ENCODE data around the gene MCFD2. TPM values are rescaled to one million over a fixed set of nuclear protein-coding genes. Genes with fewer than 3 reads are reported as not detected.

Gene MCFD2
- total RNA-seq, 1 donor from 2014 or later: 111 TPM

DNA sequence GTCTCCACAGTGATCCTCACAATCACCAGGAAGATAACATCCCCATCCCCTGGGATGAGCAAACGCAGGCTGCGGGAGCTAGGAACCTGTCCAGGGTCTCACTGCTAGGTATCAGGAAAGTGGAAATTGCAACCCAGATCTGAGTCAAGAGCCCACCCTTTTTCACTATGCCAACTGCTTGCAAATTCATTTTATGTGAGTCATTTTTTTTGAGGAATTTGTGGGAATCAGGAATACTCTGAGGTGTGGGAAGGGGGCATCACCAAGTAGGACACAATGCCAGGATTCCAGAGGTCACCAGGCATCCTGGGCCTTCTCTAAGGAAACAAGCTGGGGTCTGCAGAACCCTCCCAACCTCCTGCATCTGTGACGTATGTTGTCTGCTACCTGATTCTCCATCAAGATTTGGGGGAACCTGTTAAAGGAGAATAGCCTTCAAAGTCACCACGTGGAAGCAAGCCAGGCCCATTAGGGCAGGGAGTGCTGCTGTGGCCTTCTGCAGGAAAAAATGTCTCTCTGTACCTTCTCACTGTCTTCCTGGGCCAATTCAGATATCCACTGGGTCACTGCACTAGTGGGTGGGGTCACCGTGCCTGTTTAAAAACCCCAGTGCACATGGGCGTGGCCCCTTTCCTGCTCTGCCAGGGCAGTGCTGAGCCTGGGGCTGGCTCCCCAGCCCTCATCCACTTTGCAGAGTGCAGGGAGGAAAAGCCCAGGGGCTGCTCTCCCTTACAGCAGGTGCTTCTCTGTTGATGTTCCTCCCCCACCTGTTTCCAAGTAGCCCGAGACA, 50.2 kb downstream of the MCFD2 start:
- no peaks in the 10 kb centered on the region for H3K4me1 ChIP-seq
- no peaks in the 10 kb centered on the region for H3K27me3 ChIP-seq
- H3K27ac ChIP-seq: no peak overlapping the region
- no peak overlapping the region for H3K4me3 ChIP-seq
- H4K20me1 ChIP-seq (ENCODE audit: low read depth): no peaks in the 10 kb centered on the region
- H3K9ac ChIP-seq: no peak overlapping the region
- Mint-ChIP-seq H3K27me3 (ENCODE audit: insufficient read depth, low read depth) (peaks cover 4% of the 10 kb centered on the region), H3K36me3 (no peaks in the 10 kb centered on the region), H3K9me3 (peaks cover 18% of the 10 kb centered on the region), H3K4me3 (no peak overlapping the region), H3K4me1 (peaks cover 5% of the 10 kb centered on the region), H3K27ac (no peak overlapping the region)
- H3K9me3 ChIP-seq (ENCODE audit: low read depth): no peaks in the 10 kb centered on the region
- DNase-seq (ENCODE audit: low spot score): no peak
- no peak overlapping the region for H3K4me2 ChIP-seq
- no peaks in the 10 kb centered on the region for H3K36me3 ChIP-seq
- no peaks in the 10 kb centered on the region for H3K79me2 ChIP-seq (ENCODE audit: low read depth)
- H3F3A ChIP-seq (ENCODE audit: low read depth): no peaks in the 10 kb centered on the region
- TF ChIP-seq, protein P1, sequence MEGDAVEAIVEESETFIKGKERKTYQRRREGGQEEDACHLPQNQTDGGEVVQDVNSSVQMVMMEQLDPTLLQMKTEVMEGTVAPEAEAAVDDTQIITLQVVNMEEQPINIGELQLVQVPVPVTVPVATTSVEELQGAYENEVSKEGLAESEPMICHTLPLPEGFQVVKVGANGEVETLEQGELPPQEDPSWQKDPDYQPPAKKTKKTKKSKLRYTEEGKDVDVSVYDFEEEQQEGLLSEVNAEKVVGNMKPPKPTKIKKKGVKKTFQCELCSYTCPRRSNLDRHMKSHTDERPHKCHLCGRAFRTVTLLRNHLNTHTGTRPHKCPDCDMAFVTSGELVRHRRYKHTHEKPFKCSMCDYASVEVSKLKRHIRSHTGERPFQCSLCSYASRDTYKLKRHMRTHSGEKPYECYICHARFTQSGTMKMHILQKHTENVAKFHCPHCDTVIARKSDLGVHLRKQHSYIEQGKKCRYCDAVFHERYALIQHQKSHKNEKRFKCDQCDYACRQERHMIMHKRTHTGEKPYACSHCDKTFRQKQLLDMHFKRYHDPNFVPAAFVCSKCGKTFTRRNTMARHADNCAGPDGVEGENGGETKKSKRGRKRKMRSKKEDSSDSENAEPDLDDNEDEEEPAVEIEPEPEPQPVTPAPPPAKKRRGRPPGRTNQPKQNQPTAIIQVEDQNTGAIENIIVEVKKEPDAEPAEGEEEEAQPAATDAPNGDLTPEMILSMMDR (IDR thresholded peaks at IDR 0.05): no peak
- TF ChIP-seq EZH2 (IDR thresholded peaks at IDR 0.05): no peak
- no peak overlapping the region for H2AFZ ChIP-seq (replicated peaks)

DNA sequence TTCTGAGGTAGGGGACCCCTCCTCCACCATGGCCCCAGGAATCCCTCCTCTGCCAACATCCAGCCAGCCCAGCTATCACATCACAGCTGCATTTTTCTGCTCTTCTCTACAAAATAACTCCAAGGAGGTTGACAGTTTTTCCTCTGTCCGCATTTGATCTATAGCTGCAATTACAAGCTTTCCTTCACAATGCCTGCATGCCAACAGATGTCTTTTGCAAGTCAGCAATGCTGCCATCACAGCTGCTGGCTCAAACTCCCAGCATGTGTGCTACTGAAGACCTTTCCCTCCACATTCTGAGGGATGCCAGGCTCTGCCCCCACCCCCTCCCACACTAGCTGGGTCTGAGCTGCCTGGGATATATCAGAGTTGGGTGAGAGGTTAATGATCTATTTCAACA, 51.7 kb downstream of the MCFD2 start:
- H3K4me3 Mint-ChIP-seq: no peak overlapping the region
- no peak overlapping the region for H3K4me2 ChIP-seq
- DNase-seq (ENCODE audit: low spot score): no peak
- no peaks in the 10 kb centered on the region for H3K36me3 ChIP-seq
- H3K27me3 ChIP-seq: no peaks in the 10 kb centered on the region
- H3K27ac Mint-ChIP-seq: no peak overlapping the region
- peaks cover 5% of the 10 kb centered on the region for H3K4me1 Mint-ChIP-seq
- peaks cover 4% of the 10 kb centered on the region for H3K27me3 Mint-ChIP-seq (ENCODE audit: insufficient read depth, low read depth)
- H3K4me3 ChIP-seq: no peak overlapping the region
- TF ChIP-seq EZH2phosphoT487 (IDR thresholded peaks at IDR 0.05) (no peak), EZH2 (IDR thresholded peaks at IDR 0.05) (no peak)
- TF ChIP-seq, protein P1 (IDR thresholded peaks at IDR 0.05): no peak
- H3K79me2 ChIP-seq (ENCODE audit: low read depth): no peaks in the 10 kb centered on the region
- H3K27ac ChIP-seq: no peak overlapping the region
- no peaks in the 10 kb centered on the region for H3K9me3 ChIP-seq (ENCODE audit: low read depth)
- H3K36me3 Mint-ChIP-seq: no peaks in the 10 kb centered on the region
- H3K9ac ChIP-seq: no peak overlapping the region
- no peaks in the 10 kb centered on the region for H3F3A ChIP-seq (ENCODE audit: low read depth)
- no peak overlapping the region for H2AFZ ChIP-seq (replicated peaks)
- peaks cover 18% of the 10 kb centered on the region for H3K9me3 Mint-ChIP-seq
- H3K4me1 ChIP-seq: no peaks in the 10 kb centered on the region
- no peaks in the 10 kb centered on the region for H4K20me1 ChIP-seq (ENCODE audit: low read depth)

DNA sequence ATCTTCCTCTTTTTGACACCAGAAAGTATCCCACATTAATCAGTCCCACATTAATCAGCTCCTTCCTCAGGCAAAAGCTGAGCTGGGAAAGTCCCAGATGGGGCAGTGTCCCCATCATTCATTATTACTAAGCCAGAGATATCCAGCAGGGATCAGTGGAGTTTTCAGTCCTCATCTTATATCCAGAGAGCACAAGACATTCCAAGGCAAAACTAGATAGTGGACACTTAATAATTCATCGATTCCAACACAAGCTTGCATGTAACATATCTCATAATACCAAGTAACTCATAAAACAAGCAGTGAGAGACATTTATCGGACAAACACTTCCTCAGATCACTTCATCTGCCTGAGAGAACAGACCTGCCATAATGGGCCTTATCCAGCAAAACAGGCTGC, 53.1 kb downstream of the MCFD2 start:
- TF ChIP-seq EZH2 (IDR thresholded peaks at IDR 0.05) (no peak), EZH2phosphoT487 (IDR thresholded peaks at IDR 0.05) (no peak)
- TF ChIP-seq, protein P1 (IDR thresholded peaks at IDR 0.05): no peak
- Mint-ChIP-seq H3K27ac (no peak overlapping the region), H3K9me3 (peaks cover 18% of the 10 kb centered on the region), H3K36me3 (no peaks in the 10 kb centered on the region), H3K4me1 (peaks cover 5% of the 10 kb centered on the region), H3K4me3 (no peak overlapping the region), H3K27me3 (ENCODE audit: insufficient read depth, low read depth) (peaks cover 6% of the 10 kb centered on the region)
- Histone ChIP-seq H3K4me1 (no peaks in the 10 kb centered on the region), H2AFZ (replicated peaks) (no peak overlapping the region), H3K27ac (no peak overlapping the region), H3K27me3 (no peaks in the 10 kb centered on the region), H3K36me3 (no peaks in the 10 kb centered on the region), H3K79me2 (ENCODE audit: low read depth) (no peaks in the 10 kb centered on the region), H3F3A (ENCODE audit: low read depth) (no peaks in the 10 kb centered on the region), H3K9ac (no peak overlapping the region), H4K20me1 (ENCODE audit: low read depth) (no peaks in the 10 kb centered on the region), H3K9me3 (ENCODE audit: low read depth) (no peaks in the 10 kb centered on the region), H3K4me2 (no peak overlapping the region), H3K4me3 (no peak overlapping the region)
- no peak for DNase-seq (ENCODE audit: low spot score)

Data from neural progenitor cell (in vitro differentiated cells).